Liver (tissue), 3 donors: Measurements from ENCODE around the gene ZBTB7B.

Source experiments
- RXRA ChIP-seq, 2 donors: IDR thresholded peaks; 2 replicates each; pipeline ENCODE4 v1.6.1; 2017 to 2018; ENCODE audit warnings: antibody characterized with exemption in 2 of 2, mild to moderate bottlenecking in 1 of 2
- SP1 ChIP-seq: IDR thresholded peaks from 2 replicates; pipeline ENCODE4 v1.6.1; 2018; ENCODE audit warnings: antibody characterized with exemption, mild to moderate bottlenecking
- YY1 ChIP-seq: IDR thresholded peaks from 2 replicates; pipeline ENCODE4 v1.6.1; 2016; ENCODE audit warnings: antibody characterized with exemption, mild to moderate bottlenecking
- TF ChIP-seq, protein P1 (sequence below): fragments of 150-350 bp; IDR thresholded peaks from 2 replicates; pipeline ENCODE4 v1.5.1; 2017; ENCODE audit warnings: improper control_type of control experiment, low read depth, low read length; ENCODE audit not compliant: missing input control
- TF ChIP-seq, protein P2 (sequence below): IDR thresholded peaks from 2 replicates; pipeline ENCODE4 v1.6.1; 2016; ENCODE audit warnings: antibody characterized with exemption, mild to moderate bottlenecking
- TF ChIP-seq, protein P3 (sequence below): IDR thresholded peaks from 2 replicates; pipeline ENCODE4 v1.6.1; 2016; ENCODE audit warnings: antibody characterized with exemption
- TF ChIP-seq, protein P4 (sequence below): IDR thresholded peaks from 2 replicates; pipeline ENCODE4 v1.6.1; 2016; ENCODE audit warnings: antibody characterized with exemption
- TF ChIP-seq, protein P5 (sequence below): IDR thresholded peaks from 2 replicates; pipeline ENCODE4 v1.6.1; 2016; ENCODE audit warnings: antibody characterized with exemption
- donor health status: healthy.
- donor health status: healthy.

DNA sequence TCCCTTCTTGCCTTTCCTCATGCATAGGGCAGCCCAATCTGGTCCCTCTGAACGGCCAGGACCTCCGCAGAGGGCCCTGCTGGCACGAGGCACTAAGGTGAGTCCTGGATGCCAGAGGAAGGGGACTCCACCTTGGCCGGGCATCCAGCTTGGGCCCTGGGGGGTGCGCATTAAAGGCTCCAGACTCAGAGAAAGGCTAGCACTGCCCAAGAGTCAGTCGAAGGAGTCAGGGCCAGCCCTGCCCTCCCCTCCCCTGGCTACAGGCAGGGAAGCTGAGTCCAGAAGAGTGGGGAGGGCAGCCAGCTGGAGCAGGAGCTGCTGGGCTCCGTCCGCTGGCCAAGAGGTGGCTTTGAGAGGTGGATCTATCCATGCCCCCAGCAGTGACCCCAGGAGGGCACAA lies 58.1 kb downstream of the ZBTB7B start:
- TF ChIP-seq, protein P1, sequence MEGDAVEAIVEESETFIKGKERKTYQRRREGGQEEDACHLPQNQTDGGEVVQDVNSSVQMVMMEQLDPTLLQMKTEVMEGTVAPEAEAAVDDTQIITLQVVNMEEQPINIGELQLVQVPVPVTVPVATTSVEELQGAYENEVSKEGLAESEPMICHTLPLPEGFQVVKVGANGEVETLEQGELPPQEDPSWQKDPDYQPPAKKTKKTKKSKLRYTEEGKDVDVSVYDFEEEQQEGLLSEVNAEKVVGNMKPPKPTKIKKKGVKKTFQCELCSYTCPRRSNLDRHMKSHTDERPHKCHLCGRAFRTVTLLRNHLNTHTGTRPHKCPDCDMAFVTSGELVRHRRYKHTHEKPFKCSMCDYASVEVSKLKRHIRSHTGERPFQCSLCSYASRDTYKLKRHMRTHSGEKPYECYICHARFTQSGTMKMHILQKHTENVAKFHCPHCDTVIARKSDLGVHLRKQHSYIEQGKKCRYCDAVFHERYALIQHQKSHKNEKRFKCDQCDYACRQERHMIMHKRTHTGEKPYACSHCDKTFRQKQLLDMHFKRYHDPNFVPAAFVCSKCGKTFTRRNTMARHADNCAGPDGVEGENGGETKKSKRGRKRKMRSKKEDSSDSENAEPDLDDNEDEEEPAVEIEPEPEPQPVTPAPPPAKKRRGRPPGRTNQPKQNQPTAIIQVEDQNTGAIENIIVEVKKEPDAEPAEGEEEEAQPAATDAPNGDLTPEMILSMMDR = no peak
- TF ChIP-seq, protein P2, sequence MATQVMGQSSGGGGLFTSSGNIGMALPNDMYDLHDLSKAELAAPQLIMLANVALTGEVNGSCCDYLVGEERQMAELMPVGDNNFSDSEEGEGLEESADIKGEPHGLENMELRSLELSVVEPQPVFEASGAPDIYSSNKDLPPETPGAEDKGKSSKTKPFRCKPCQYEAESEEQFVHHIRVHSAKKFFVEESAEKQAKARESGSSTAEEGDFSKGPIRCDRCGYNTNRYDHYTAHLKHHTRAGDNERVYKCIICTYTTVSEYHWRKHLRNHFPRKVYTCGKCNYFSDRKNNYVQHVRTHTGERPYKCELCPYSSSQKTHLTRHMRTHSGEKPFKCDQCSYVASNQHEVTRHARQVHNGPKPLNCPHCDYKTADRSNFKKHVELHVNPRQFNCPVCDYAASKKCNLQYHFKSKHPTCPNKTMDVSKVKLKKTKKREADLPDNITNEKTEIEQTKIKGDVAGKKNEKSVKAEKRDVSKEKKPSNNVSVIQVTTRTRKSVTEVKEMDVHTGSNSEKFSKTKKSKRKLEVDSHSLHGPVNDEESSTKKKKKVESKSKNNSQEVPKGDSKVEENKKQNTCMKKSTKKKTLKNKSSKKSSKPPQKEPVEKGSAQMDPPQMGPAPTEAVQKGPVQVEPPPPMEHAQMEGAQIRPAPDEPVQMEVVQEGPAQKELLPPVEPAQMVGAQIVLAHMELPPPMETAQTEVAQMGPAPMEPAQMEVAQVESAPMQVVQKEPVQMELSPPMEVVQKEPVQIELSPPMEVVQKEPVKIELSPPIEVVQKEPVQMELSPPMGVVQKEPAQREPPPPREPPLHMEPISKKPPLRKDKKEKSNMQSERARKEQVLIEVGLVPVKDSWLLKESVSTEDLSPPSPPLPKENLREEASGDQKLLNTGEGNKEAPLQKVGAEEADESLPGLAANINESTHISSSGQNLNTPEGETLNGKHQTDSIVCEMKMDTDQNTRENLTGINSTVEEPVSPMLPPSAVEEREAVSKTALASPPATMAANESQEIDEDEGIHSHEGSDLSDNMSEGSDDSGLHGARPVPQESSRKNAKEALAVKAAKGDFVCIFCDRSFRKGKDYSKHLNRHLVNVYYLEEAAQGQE = no peak
- no peak for TF ChIP-seq YY1
- TF ChIP-seq, protein P3, sequence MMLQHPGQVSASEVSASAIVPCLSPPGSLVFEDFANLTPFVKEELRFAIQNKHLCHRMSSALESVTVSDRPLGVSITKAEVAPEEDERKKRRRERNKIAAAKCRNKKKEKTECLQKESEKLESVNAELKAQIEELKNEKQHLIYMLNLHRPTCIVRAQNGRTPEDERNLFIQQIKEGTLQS = no peak
- TF ChIP-seq RXRA (IDR thresholded peaks at IDR 0.05) = no peak
- TF ChIP-seq, protein P4, sequence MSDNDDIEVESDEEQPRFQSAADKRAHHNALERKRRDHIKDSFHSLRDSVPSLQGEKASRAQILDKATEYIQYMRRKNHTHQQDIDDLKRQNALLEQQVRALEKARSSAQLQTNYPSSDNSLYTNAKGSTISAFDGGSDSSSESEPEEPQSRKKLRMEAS = no peak
- TF ChIP-seq, protein P5, sequence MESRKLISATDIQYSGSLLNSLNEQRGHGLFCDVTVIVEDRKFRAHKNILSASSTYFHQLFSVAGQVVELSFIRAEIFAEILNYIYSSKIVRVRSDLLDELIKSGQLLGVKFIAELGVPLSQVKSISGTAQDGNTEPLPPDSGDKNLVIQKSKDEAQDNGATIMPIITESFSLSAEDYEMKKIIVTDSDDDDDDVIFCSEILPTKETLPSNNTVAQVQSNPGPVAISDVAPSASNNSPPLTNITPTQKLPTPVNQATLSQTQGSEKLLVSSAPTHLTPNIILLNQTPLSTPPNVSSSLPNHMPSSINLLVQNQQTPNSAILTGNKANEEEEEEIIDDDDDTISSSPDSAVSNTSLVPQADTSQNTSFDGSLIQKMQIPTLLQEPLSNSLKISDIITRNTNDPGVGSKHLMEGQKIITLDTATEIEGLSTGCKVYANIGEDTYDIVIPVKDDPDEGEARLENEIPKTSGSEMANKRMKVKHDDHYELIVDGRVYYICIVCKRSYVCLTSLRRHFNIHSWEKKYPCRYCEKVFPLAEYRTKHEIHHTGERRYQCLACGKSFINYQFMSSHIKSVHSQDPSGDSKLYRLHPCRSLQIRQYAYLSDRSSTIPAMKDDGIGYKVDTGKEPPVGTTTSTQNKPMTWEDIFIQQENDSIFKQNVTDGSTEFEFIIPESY = no peak
- no peak for TF ChIP-seq SP1
